Activated T-helper 2 cell treated with anti-CD3 and anti-CD28 coated beads, Interferon-gamma antibody, Interleukin-2, Interleukin-4, amounts not matched to agents 10 μg/mL and 5 μg/mL and 100 μg/mL, durations not matched to agents 14 hours and 24 hours and 36 hours (primary cell): ENCODE results near the gene PLEKHM2. TPM values are rescaled to one million over a fixed set of nuclear protein-coding genes. Genes with fewer than 3 reads are reported as not detected.
"Not testable (repeated sequence)": the region's sequence is repeated elsewhere in the genome, so short reads cannot be mapped to it uniquely, and the experiment has no call there.

Experiments
- DNase-seq: peaks from one replicate; pipeline ENCODE4 v3.0.0; 2021; ENCODE audit warnings: low spot score
- H3K27ac Mint-ChIP-seq: one replicate; pipeline ENCODE4 v1.8.0; 2021; ENCODE audit warnings: mixed read lengths
- H3K27me3 Mint-ChIP-seq: one replicate; pipeline ENCODE4 v1.8.0; 2021; ENCODE audit warnings: low read depth, mixed read lengths
- H3K36me3 Mint-ChIP-seq: one replicate; pipeline ENCODE4 v1.8.0; 2021; ENCODE audit warnings: low read depth, mixed read lengths
- H3K4me1 Mint-ChIP-seq: one replicate; pipeline ENCODE4 v1.8.0; 2021; ENCODE audit warnings: low read depth, mixed read lengths
- H3K4me3 Mint-ChIP-seq: one replicate; pipeline ENCODE4 v1.8.0; 2021; ENCODE audit warnings: low read depth, mild to moderate bottlenecking, moderate library complexity, mixed read lengths
- H3K9me3 Mint-ChIP-seq: one replicate; pipeline ENCODE4 v1.8.0; 2021; ENCODE audit warnings: mixed read lengths
- intact Hi-C: fragments of 100-400 bp; cut with micrococcal nuclease; formaldehyde crosslinking; loops from one replicate; pipeline ENCODE4 v1.15.1; 2023
- total RNA-seq: library from RNA; stranded (reverse); gene quantifications from 2 replicates; pipeline ENCODE4 v1.2.3, GENCODE V29; 2022

The PLEKHM2 gene, protein sequence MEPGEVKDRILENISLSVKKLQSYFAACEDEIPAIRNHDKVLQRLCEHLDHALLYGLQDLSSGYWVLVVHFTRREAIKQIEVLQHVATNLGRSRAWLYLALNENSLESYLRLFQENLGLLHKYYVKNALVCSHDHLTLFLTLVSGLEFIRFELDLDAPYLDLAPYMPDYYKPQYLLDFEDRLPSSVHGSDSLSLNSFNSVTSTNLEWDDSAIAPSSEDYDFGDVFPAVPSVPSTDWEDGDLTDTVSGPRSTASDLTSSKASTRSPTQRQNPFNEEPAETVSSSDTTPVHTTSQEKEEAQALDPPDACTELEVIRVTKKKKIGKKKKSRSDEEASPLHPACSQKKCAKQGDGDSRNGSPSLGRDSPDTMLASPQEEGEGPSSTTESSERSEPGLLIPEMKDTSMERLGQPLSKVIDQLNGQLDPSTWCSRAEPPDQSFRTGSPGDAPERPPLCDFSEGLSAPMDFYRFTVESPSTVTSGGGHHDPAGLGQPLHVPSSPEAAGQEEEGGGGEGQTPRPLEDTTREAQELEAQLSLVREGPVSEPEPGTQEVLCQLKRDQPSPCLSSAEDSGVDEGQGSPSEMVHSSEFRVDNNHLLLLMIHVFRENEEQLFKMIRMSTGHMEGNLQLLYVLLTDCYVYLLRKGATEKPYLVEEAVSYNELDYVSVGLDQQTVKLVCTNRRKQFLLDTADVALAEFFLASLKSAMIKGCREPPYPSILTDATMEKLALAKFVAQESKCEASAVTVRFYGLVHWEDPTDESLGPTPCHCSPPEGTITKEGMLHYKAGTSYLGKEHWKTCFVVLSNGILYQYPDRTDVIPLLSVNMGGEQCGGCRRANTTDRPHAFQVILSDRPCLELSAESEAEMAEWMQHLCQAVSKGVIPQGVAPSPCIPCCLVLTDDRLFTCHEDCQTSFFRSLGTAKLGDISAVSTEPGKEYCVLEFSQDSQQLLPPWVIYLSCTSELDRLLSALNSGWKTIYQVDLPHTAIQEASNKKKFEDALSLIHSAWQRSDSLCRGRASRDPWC
- total RNA-seq, result 55.9 and 61.6 TPM in 2 replicates

GRCh38 chr1:15684042-15684461, at the start of gene PLEKHM2:
Gene PLEKHM2 (plus strand): TSS chr1:15684320. CDS start chr1:15684559, 239 bp downstream.
- peaks cover 22% of the 10 kb centered on the region for H3K4me1 Mint-ChIP-seq
- no peaks in the 10 kb centered on the region for H3K9me3 Mint-ChIP-seq
- intact Hi-C loops, result loop anchor here (5.0 to 10.0 kb wide), 2 partner anchors 67 to 691 kb away; partner anchors contain the start of gene DDI2
- no peaks in the 10 kb centered on the region for H3K27me3 Mint-ChIP-seq
- peak within 1 kb of the TSS; percentile 83 for H3K4me3 Mint-ChIP-seq
- DNase-seq, result peak; percentile 43
- peaks cover 17% of the 10 kb centered on the region for H3K36me3 Mint-ChIP-seq
- peak within 1 kb of the TSS; percentile 73 for H3K27ac Mint-ChIP-seq

DNA sequence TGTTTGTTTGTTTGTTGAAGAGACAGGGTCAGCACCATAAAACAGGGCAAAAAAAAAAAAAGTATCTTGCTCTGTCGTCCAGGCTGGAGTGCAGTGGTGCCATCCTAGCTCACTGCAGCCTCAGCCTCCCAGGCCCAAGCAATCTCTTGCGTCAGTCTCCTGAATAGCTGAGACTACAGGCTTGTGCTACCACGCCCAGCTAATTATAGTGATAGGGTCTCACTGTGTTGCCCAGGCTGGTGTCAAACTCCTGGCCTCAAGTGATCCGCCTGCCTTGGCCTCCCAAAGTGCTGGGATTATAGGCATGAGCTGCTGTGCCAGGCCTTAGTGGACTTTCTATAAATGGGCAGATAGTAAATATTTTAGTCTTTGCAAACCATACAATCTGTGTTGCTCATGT, 47.7 kb upstream of the PLEKHM2 start:
- Mint-ChIP-seq H3K4me3 (no peak overlapping the region), H3K27me3 (no peaks in the 10 kb centered on the region), H3K36me3 (peaks cover 74% of the 10 kb centered on the region), H3K27ac (no peak overlapping the region), H3K9me3 (no peaks in the 10 kb centered on the region), H3K4me1 (peaks cover 2% of the 10 kb centered on the region)
- intact Hi-C loops, result no loop called here
- no peak for DNase-seq

DNA sequence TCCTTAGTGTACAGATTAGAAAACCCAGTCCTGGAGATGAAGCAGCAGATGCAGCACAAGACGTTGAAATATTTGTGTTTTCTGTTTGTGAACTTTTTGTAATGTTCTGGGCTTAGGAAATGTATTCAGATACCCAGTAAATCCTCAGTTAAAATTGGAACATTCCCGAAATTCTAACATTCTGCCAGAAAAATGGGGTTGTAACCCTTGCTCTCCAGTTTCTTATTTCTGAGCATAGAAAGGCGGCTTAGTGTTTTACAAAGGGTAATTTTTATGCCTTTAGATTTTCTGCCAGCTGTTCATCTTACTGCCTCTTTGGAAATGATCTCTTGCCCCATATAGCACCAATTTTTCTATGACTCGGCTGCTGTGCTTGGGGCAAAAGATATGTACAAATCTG, 46.3 kb upstream of the PLEKHM2 start:
- Mint-ChIP-seq H3K36me3 (peaks cover 74% of the 10 kb centered on the region), H3K27ac (no peak overlapping the region), H3K4me1 (peaks cover 2% of the 10 kb centered on the region), H3K9me3 (no peaks in the 10 kb centered on the region), H3K4me3 (no peak overlapping the region), H3K27me3 (no peaks in the 10 kb centered on the region)
- intact Hi-C loops, result no loop called here
- DNase-seq, result no peak

DNA sequence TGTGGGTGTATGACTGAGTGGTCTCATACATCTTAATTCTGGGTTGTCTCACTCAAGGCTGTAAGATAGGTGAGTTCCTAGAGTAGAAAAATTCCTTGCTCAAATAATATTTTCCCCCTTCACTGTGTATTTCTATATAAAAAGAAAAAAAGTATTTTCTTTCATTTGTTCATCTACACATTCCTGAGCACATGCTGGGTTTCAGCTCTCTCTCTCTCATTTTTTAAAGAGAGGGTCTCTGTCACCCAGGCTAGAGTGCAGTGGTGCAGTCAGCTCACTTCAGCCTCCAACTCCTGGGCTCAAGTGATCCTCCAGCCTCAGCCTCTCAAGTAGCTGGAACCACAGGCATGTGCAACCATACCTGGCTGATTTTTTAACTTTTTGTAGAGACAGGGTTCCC, 44.9 kb upstream of the PLEKHM2 start:
- Mint-ChIP-seq H3K4me1 (peaks cover 2% of the 10 kb centered on the region), H3K27ac (no peak overlapping the region), H3K27me3 (no peaks in the 10 kb centered on the region), H3K4me3 (no peak overlapping the region), H3K9me3 (no peaks in the 10 kb centered on the region), H3K36me3 (peaks cover 75% of the 10 kb centered on the region)
- no peak for DNase-seq
- intact Hi-C loops, result no loop called here

GRCh38 chr1:15639931-15640330, 44.2 kb upstream of the PLEKHM2 start:
- Mint-ChIP-seq H3K27ac (no peak overlapping the region), H3K4me3 (no peak overlapping the region), H3K9me3 (no peaks in the 10 kb centered on the region), H3K36me3 (peaks cover 74% of the 10 kb centered on the region), H3K27me3 (no peaks in the 10 kb centered on the region), H3K4me1 (peaks cover 2% of the 10 kb centered on the region)
- no peak for DNase-seq
- intact Hi-C loops, result no loop called here

- intact Hi-C loops, result no loop called here
- H3K9me3 Mint-ChIP-seq, result no peaks in the 10 kb centered on the region
- no peak for DNase-seq
- peak overlapping the region; percentile 58 for H3K27ac Mint-ChIP-seq
- H3K27me3 Mint-ChIP-seq, result no peaks in the 10 kb centered on the region
- H3K4me1 Mint-ChIP-seq, result peaks cover 2% of the 10 kb centered on the region
- peaks cover 77% of the 10 kb centered on the region for H3K36me3 Mint-ChIP-seq
- H3K4me3 Mint-ChIP-seq, result no peak overlapping the region
These were observed 43.5 kb upstream of the PLEKHM2 start for GRCh38 chr1:15640667-15641066.

- Mint-ChIP-seq H3K4me3 (no peak overlapping the region), H3K36me3 (peaks cover 53% of the 10 kb centered on the region), H3K4me1 (no peaks in the 10 kb centered on the region), H3K9me3 (no peaks in the 10 kb centered on the region), H3K27ac (no peak overlapping the region), H3K27me3 (no peaks in the 10 kb centered on the region)
- DNase-seq, result no peak
- intact Hi-C loops, result no loop called here
These were observed 34.2 kb upstream of the PLEKHM2 start for GRCh38 chr1:15649937-15650336.

- H3K27ac Mint-ChIP-seq, result no peak overlapping the region
- H3K4me1 Mint-ChIP-seq, result no peaks in the 10 kb centered on the region
- no peak overlapping the region for H3K4me3 Mint-ChIP-seq
- H3K27me3 Mint-ChIP-seq, result no peaks in the 10 kb centered on the region
- H3K36me3 Mint-ChIP-seq, result peaks cover 52% of the 10 kb centered on the region
- no peak for DNase-seq
- intact Hi-C loops, result no loop called here
- no peaks in the 10 kb centered on the region for H3K9me3 Mint-ChIP-seq
These were observed 33.7 kb upstream of the PLEKHM2 start for GRCh38 chr1:15650433-15650832.

- H3K9me3 Mint-ChIP-seq, H3K4me3 Mint-ChIP-seq, H3K4me1 Mint-ChIP-seq: not testable (repeated sequence)
These were observed 32.0 kb upstream of the PLEKHM2 start for GRCh38 chr1:15652130-15652529.

GRCh38 chr1:15654091-15654690, 29.9 kb upstream of the PLEKHM2 start:
- Mint-ChIP-seq H3K27ac (no peak overlapping the region), H3K9me3 (no peaks in the 10 kb centered on the region), H3K4me3 (no peak overlapping the region), H3K36me3 (peaks cover 57% of the 10 kb centered on the region), H3K27me3 (no peaks in the 10 kb centered on the region), H3K4me1 (no peaks in the 10 kb centered on the region)
- intact Hi-C loops, result no loop called here
- no peak for DNase-seq

More at GRCh38 chr1:15652130-15652529, 32.0 kb upstream of the PLEKHM2 start:
- intact Hi-C loops, DNase-seq, H3K27me3 Mint-ChIP-seq, H3K27ac Mint-ChIP-seq: not testable (repeated sequence)
- H3K36me3 Mint-ChIP-seq, result peaks cover 55% of the 10 kb centered on the region

DNA sequence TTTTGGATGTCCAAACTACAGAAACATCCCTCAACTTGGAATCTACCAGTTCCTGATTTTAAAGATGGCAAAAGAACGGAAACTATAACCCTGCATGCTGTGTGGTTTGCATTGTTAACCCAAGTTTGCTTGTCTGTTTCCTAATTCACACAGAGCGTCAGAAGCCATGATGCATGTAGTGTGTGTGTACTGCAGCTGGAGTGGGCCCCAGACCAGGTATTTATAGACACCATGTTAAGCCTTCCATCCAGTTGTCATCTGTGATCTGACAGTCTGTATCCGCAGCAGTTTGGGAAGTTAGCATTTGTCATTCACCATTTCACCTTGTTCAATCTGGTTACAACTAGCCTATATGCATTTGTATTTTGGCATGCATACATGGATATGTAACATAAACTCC, 27.7 kb upstream of the PLEKHM2 start:
- intact Hi-C loops, result no loop called here
- H3K36me3 Mint-ChIP-seq, result peaks cover 67% of the 10 kb centered on the region
- no peak overlapping the region for H3K27ac Mint-ChIP-seq
- H3K4me3 Mint-ChIP-seq, result no peak overlapping the region
- H3K9me3 Mint-ChIP-seq, result no peaks in the 10 kb centered on the region
- no peaks in the 10 kb centered on the region for H3K4me1 Mint-ChIP-seq
- DNase-seq, result no peak
- no peaks in the 10 kb centered on the region for H3K27me3 Mint-ChIP-seq

GRCh38 chr1:15657021-15657420, 27.1 kb upstream of the PLEKHM2 start:
- DNase-seq, result no peak
- H3K9me3 Mint-ChIP-seq, result no peaks in the 10 kb centered on the region
- no peaks in the 10 kb centered on the region for H3K27me3 Mint-ChIP-seq
- no peaks in the 10 kb centered on the region for H3K4me1 Mint-ChIP-seq
- intact Hi-C loops, result no loop called here
- H3K4me3 Mint-ChIP-seq, result no peak overlapping the region
- H3K36me3 Mint-ChIP-seq, result peaks cover 67% of the 10 kb centered on the region
- H3K27ac Mint-ChIP-seq, result no peak overlapping the region
